CMK (cell line): Measurements from ENCODE around the gene USP32.

ENCODE experiments used
- DNase-seq: peaks from one replicate; pipeline ENCODE4 v3.0.0-alpha.2; 2010; ENCODE audit warnings: low read depth

USP32 gene

GRCh38 chr17:60173304-60173819, 218.6 kb downstream of the USP32 start:
- DNase-seq = no peak

- DNase-seq = no peak
These were observed 220.2 kb downstream of the USP32 start for GRCh38 chr17:60171753-60172079.

DNA sequence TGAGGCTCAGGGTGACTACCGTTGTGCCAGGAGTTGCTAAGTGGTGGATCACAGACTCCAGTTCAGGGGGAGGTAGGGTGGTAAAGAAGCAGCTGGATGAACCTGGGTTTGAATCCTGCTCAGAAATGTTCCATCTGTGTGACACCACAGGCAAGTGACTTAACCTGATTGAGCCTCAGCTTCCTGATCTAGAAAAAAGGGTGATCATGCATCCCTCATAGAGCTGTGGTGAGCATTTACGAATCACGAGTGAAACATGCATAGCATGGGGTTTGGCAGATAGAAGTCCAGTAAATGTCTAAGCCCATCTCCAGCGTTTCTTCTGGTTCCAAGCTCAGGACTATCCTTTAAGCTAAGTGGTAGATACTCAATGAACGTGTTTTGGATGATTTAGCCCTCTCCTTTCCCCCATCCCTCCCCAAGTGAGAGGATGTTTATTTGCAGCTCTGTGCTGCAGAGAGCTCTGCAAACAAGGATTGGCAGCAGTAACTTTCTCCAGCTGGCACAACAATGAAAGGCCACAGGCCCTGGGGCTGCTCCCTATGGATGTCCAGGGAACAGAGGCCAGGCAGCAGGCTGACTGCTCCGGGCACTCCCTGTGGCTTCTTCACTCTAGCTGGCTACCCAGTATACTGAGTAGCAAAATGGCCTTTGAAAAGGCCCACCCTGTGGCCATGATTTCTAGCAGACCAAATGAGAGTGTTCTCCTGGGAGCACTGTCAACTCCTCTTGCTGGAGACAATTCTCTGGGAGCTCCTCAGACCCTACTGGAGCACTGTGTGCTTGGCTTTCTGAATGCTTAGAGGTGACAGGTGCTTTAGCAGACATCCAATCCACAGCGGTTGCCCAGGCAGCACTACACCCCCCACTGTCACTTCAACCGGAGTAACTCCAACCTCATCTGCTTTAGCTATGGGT, 220.8 kb downstream of the USP32 start:
- DNase-seq = no peak

DNA sequence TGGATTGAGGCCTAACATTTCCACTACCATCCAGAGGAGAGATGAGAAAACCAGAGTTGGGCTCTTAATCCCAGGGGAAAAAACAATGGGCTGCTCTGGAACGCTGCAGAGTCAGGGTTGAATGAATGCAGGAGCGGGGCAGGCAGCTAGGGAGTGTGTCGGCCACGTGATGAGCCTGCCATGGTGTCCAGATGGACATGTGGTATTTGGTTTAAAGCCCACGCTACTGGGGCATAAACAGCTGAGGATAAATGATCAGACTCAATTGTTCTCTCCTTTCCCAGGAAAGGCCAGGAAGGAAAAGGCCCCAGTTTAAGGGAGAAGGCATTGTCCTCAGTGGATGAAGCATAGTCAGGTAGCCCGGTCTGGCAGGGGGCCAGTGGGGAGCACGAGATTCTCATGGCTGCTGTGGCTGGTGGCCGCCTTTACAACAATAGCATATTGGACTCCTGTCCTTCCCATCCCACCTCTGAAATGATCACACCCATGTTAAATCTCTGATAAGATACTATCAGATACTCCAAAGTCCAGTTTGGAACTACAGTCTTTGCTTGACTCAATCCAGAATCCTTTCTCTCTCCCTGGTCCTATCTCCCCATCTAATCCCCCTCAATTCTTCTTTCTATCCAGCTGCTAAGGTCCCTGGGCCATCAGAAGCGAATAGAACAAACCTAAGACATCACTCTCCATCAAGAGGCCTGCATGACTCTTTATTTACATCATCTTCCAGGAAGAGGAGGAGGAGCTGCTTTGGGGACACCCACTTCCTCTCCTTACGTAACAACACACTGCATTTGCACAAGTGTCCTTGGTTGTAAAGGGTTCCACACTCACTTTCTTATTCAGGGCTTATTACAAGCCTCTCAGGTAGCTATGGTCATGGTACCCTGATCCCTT, 221.8 kb downstream of the USP32 start:
- no peak for DNase-seq

GRCh38 chr17:60168654-60169053, 223.3 kb downstream of the USP32 start:
- no peak for DNase-seq

DNA sequence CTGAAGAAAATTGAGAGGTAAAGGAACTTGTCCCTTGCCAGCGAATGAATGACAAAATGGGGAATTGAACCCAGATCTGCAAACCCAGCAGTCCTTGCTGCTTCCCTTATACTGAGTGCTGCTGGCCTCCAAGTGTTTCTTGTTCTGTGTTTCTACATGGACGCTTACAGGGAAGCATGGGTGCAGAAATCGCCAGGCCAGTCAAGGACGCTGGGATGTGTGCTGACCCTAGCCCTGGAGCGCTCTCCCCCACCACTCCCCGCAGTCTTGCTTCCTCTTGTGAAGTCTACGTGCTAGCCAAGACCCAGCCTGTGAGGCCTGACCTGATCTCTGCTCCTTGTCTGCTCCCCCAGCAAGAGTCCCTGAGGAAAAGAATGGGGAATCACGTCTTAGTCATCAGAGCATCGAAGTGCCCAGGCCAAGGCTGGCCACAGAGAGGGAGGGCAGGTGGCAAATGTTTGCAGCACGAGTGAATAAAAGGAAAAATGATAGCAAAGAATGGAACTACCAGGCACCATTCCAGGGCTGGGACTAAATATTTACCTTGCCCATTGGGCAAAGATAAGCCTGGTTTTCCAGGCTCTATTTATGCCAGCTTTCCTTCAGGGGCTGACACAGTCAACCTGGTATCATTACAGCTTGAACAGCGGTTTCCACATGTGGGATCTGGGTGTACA, 224.7 kb downstream of the USP32 start:
- no peak for DNase-seq

- peak; percentile 76 for DNase-seq
These were observed 226.0 kb downstream of the USP32 start for GRCh38 chr17:60165971-60166370.

- no peak for DNase-seq
These were observed 226.7 kb downstream of the USP32 start for GRCh38 chr17:60165223-60165622.

DNA sequence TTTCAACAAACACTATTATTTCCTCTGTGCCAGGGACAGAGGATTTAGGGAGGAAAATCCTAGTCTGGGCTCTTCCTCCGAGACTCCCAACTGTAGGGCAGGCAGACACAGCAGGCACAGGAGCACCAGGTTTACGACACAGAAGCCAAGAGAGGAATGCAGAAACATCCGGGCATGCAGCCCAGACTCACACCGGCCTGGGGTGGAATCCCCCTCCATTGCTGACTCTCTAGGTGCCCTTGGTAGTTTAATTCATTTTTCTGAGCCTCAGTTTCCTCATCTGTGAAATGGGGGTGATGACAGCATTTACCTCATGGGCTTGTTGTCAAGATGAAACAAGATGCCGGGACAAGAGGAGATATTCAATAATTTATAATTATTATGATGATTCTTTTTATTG, 227.2 kb downstream of the USP32 start:
- DNase-seq = no peak

DNA sequence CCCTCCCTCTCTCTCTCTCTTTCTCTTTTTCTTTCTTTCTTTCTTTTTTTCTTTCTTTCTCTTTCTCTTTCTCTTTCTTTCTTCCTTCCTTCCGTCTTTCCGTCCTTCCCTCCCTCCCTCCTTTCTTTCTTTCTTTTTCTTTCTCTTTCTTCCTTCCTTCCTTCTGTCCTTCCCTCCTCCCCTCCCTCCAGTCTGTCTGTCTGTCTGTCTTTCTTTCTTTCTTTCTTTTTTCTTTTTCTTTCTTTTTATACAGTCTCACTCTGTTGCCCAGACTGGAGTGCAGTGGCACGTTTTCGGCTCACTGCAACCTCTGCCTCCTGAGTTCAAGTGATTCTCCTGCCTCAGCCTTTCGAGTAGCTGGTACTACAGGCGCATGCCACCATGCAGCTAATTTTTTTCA, 227.8 kb downstream of the USP32 start:
- DNase-seq = no peak

DNA sequence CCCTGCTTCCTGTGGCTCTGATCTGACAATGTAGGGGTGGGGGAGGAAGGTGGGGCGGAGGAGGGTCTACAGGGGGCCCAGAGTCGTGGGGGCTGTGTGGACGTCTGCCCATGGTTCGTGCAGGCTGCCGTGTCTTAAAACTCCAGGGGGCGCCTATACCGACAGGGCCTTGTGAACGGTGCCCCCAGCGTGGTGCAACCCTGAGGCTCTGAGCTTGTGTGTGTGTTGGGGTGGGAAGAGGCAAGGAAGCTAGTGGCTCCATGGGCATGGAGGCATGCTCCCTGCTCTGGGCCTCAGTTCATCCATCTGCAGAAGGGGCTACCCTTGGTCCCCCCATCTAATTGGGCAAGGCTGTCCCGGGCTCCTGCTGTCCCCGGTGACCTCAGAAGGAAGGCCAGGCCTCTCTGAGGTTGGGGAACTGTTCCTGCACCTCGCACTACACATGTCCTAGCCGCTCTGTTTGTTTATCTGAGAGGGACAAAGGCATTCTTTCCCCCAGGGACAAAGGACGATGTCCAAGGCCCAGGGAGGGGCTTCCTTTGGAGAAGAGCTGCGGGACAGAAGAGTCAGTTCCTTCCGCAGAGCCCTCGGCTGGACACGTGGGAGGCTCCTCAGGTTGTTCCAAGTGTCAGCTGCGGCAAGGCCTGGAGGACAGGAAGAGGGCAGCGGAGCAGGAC, 228.7 kb downstream of the USP32 start:
- peak; percentile 71 for DNase-seq

- peak; percentile 49 for DNase-seq
These were observed 230.2 kb downstream of the USP32 start for GRCh38 chr17:60161598-60162330.

GRCh38 chr17:60160829-60161501, 231.0 kb downstream of the USP32 start:
- no peak for DNase-seq

GRCh38 chr17:60159479-60159866, 232.5 kb downstream of the USP32 start:
- no peak for DNase-seq

GRCh38 chr17:60158751-60159478, 233.0 kb downstream of the USP32 start:
- no peak for DNase-seq

- DNase-seq = no peak
These were observed 234.4 kb downstream of the USP32 start for GRCh38 chr17:60157487-60158040.

- no peak for DNase-seq
These were observed 235.2 kb downstream of the USP32 start for GRCh38 chr17:60156746-60157145.

DNA sequence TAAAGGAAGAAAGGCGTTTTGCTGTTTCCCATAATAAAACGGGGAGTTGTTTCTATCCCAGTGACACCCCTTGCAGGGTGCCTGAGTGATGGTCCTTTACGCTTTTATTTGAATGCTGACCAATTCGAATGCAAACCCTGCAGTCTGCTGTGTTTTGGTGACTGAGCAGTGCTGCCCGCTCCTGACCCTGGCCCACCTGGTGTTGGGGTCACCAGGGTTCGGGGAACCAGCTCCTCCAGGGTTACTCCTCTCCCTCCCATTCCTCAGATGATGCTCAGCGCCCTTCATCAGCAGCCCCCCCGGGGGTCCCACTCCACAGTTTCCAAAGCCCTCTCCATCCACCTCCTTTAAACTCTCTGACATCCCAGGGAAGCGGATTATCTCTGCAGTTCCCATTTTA, 236.1 kb downstream of the USP32 start:
- no peak for DNase-seq

DNA sequence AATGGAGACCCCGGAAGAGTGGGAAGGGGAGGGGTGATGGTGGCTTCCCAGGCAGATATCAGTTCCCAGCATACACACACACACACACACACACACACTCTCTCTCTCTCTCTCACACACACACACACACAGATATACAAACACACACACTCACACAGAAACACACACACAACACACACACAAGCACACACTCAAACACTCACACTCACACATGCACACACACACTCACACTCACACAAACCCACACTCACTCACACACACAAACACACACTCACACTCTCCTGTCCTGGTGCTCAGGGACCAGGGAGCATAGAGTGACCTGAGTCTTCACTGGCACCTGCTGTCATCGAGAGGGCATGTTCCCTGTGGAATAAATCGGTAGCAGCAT, 236.5 kb downstream of the USP32 start:
- no peak for DNase-seq
